ENCODE measurements around the gene CERS4.
A peak's percentile ranks its signal among the peaks of the same experiment; 100 is the strongest.
"Not testable (repeated sequence)": the region's sequence is repeated elsewhere in the genome, so short reads cannot be mapped to it uniquely, and the experiment has no call there.

CERS4 gene

GRCh38 chr19:8262431-8262830 is 53.3 kb downstream of the CERS4 start:
- DNase-seq (ENCODE audit: low read depth in 3 of 3) = no peak

GRCh38 chr19:8264248-8264647 is 55.1 kb downstream of the CERS4 start:
- DNase-seq (ENCODE audit: low read depth in 3 of 3) = not testable (repeated sequence)

GRCh38 chr19:8265872-8266271 is 56.7 kb downstream of the CERS4 start:
- no peak for DNase-seq (ENCODE audit: low read depth in 3 of 3)

- no peak for DNase-seq (ENCODE audit: low read depth in 3 of 3)
Observed at GRCh38 chr19:8269724-8270123, 60.6 kb downstream of the CERS4 start.

GRCh38 chr19:8276508-8276907 is 67.3 kb downstream of the CERS4 start:
- not testable (repeated sequence) for DNase-seq (ENCODE audit: low read depth in 3 of 3)

GRCh38 chr19:8291337-8291736 is 82.2 kb downstream of the CERS4 start:
- DNase-seq (ENCODE audit: low read depth in 3 of 3) = not testable (repeated sequence)

GRCh38 chr19:8302357-8302691 is 93.2 kb downstream of the CERS4 start:
- DNase-seq (ENCODE audit: low read depth in 3 of 3) = no peak

- DNase-seq (ENCODE audit: low read depth in 3 of 3) = no peak
Observed at GRCh38 chr19:8302734-8303133, 93.6 kb downstream of the CERS4 start.

- DNase-seq (ENCODE audit: low read depth in 3 of 3) = no peak
Observed at GRCh38 chr19:8304841-8305621, 95.9 kb downstream of the CERS4 start.

- no peak for DNase-seq (ENCODE audit: low read depth in 3 of 3)
Observed at GRCh38 chr19:8305798-8306197, 96.6 kb downstream of the CERS4 start.

- DNase-seq (ENCODE audit: low read depth in 3 of 3) = no peak
Observed at GRCh38 chr19:8306235-8307054, 97.3 kb downstream of the CERS4 start.

- no peak for DNase-seq (ENCODE audit: low read depth in 3 of 3)
Observed at GRCh38 chr19:8307400-8307964, 98.3 kb downstream of the CERS4 start.

- DNase-seq (ENCODE audit: low read depth in 3 of 3) = peak; percentile 69 to 88 (median 72)
Observed at GRCh38 chr19:8307965-8308866, 99.0 kb downstream of the CERS4 start, which contains the start of gene CD320. CD320 (minus strand) TSS chr19:8308358; CDS start chr19:8308290, 68 bp downstream.

- DNase-seq (ENCODE audit: low read depth in 3 of 3) = no peak
Observed at GRCh38 chr19:8308891-8309291, 99.7 kb downstream of the CERS4 start.

GRCh38 chr19:8310342-8311055 is 101.3 kb downstream of the CERS4 start:
- DNase-seq (ENCODE audit: low read depth in 3 of 3) = no peak

- no peak for DNase-seq (ENCODE audit: low read depth in 3 of 3)
Observed at GRCh38 chr19:8311461-8312260, 102.5 kb downstream of the CERS4 start.

Data from stimulated activated CD4-positive, alpha-beta T cell treated with anti-CD3 and anti-CD28 coated beads, TNF-alpha, amount 100 ng/mL, for 4 hours (primary cell).